NB4 (cell line): ENCODE data around the gene TCAF1.

Source experiments
- DNase-seq: peaks from one replicate; pipeline ENCODE4 v3.0.0; 2010; ENCODE audit warnings: low read depth
- H3K4me3 ChIP-seq: one replicate; pipeline ENCODE4 v1.5.1; 2011; ENCODE audit warnings: mild to moderate bottlenecking, low read depth, low read length, moderate library complexity
- CTCF ChIP-seq: IDR thresholded peaks from one replicate; pipeline ENCODE4 v1.5.1; 2012; ENCODE audit warnings: low read depth, low read length
- MAX ChIP-seq: IDR thresholded peaks from 2 replicates; pipeline ENCODE4 v1.6.1; 2011; ENCODE audit warnings: low read depth, low read length
- MYC ChIP-seq: IDR thresholded peaks from 2 replicates; pipeline ENCODE4 v1.6.1; 2011; ENCODE audit warnings: low read depth, low read length
- POLR2A ChIP-seq: IDR thresholded peaks from 2 replicates; pipeline ENCODE4 v1.6.1; 2011; ENCODE audit warnings: mild to moderate bottlenecking; ENCODE audit not compliant: insufficient read length; ENCODE audit errors: extremely low read depth

Gene TCAF1

GRCh38 chr7:143896667-143897066, 5.3 kb downstream of the TCAF1 start:
- TF ChIP-seq CTCF: no peak
- no peak for TF ChIP-seq POLR2A
- no peak for TF ChIP-seq MYC
- no peak for TF ChIP-seq MAX
- H3K4me3 ChIP-seq: no peak overlapping the region
- DNase-seq: no peak

GRCh38 chr7:143892527-143893300, 9.3 kb downstream of the TCAF1 start:
- no peak overlapping the region for H3K4me3 ChIP-seq
- peak; percentile 64 for DNase-seq
- TF ChIP-seq CTCF (peak; percentile 71), MYC (no peak), POLR2A (no peak), MAX (no peak)

GRCh38 chr7:143891457-143891856, 10.5 kb downstream of the TCAF1 start:
- no peak for DNase-seq
- no peak for TF ChIP-seq CTCF
- TF ChIP-seq MAX: no peak
- no peak for TF ChIP-seq POLR2A
- no peak for TF ChIP-seq MYC
- H3K4me3 ChIP-seq: no peak overlapping the region

- no peak overlapping the region for H3K4me3 ChIP-seq
- TF ChIP-seq MYC: no peak
- no peak for TF ChIP-seq CTCF
- TF ChIP-seq MAX: no peak
- TF ChIP-seq POLR2A: no peak
- DNase-seq: no peak
These were observed 11.4 kb downstream of the TCAF1 start for GRCh38 chr7:143890558-143890957.

GRCh38 chr7:143889068-143889467, 12.9 kb downstream of the TCAF1 start:
- TF ChIP-seq MYC (no peak), MAX (no peak), CTCF (no peak), POLR2A (no peak)
- DNase-seq: no peak
- no peak overlapping the region for H3K4me3 ChIP-seq
